Measurements from ENCODE around the gene AOAH.

DNA sequence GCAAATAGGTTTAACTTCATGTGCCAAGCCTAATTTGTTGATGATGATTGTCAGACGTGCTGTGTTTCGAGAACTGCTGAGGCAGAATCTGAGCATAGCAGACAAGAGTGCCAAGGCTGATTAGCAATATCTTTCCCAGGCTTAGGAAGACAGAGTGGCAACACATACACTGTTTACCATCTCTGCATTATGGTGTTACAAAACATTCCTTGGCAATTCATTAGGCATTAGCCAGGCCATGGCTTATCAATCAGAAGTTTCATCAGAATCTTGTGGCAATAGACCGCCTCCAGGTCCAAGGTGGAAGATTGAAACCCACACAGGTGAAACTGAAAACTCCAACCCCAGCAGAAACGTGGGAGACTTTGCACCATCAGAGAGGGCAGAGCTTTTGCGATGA lies 148.5 kb downstream of the AOAH start:
- TF ChIP-seq, protein P1, sequence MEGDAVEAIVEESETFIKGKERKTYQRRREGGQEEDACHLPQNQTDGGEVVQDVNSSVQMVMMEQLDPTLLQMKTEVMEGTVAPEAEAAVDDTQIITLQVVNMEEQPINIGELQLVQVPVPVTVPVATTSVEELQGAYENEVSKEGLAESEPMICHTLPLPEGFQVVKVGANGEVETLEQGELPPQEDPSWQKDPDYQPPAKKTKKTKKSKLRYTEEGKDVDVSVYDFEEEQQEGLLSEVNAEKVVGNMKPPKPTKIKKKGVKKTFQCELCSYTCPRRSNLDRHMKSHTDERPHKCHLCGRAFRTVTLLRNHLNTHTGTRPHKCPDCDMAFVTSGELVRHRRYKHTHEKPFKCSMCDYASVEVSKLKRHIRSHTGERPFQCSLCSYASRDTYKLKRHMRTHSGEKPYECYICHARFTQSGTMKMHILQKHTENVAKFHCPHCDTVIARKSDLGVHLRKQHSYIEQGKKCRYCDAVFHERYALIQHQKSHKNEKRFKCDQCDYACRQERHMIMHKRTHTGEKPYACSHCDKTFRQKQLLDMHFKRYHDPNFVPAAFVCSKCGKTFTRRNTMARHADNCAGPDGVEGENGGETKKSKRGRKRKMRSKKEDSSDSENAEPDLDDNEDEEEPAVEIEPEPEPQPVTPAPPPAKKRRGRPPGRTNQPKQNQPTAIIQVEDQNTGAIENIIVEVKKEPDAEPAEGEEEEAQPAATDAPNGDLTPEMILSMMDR (IDR thresholded peaks at IDR 0.05; ENCODE audit: borderline replicate concordance, extremely low read depth, low read length, poor library complexity, severe bottlenecking), result no peak
- TF ChIP-seq EZH2 (IDR thresholded peaks at IDR 0.05; ENCODE audit: borderline replicate concordance, low read depth, low read length, severe bottlenecking), result no peak

Data from DND-41 (cell line).